Fibroblast of mammary gland (primary cell): Measurements from ENCODE around the gene LEMD3.
"Not testable (repeated sequence)": the region's sequence is repeated elsewhere in the genome, so short reads cannot be mapped to it uniquely, and the experiment has no call there.

Source experiments
- DNase-seq: peaks from one replicate; pipeline ENCODE4 v3.0.0-alpha.2; 2010; ENCODE audit warnings: low read depth
- H3K4me3 ChIP-seq: 2 replicates; pipeline ENCODE4 v1.5.1; 2011; ENCODE audit warnings: low read depth, mild to moderate bottlenecking, low read length, moderate library complexity; ENCODE audit not compliant: control insufficient read depth
- TF ChIP-seq, protein P1 (sequence below): conservative IDR thresholded peaks from 2 replicates; pipeline ENCODE4 v1.5.1; 2011; ENCODE audit warnings: low read depth, low read length, inconsistent platforms; ENCODE audit not compliant: control insufficient read depth, insufficient read depth

LEMD3 gene

DNA sequence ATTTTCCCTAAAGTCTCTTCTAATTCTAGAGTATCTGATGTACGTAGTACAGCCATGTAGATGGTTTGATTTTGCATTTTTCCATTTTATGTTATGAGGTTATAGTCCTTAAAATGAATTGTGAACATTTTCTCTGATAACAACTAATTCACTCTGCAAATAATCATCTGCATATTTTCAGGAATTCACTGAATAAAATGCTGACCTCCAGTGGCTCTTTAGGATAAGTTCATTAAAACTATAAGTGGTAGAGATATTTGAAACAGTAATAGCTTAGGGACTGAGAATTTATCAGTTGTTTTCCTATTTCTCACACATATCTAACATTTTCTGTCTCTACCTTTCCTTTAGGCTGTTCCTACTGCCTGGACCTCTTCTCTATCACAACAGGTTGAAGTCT lies 113.5 kb downstream of the LEMD3 start:
- no peak for DNase-seq
- TF ChIP-seq, protein P1, sequence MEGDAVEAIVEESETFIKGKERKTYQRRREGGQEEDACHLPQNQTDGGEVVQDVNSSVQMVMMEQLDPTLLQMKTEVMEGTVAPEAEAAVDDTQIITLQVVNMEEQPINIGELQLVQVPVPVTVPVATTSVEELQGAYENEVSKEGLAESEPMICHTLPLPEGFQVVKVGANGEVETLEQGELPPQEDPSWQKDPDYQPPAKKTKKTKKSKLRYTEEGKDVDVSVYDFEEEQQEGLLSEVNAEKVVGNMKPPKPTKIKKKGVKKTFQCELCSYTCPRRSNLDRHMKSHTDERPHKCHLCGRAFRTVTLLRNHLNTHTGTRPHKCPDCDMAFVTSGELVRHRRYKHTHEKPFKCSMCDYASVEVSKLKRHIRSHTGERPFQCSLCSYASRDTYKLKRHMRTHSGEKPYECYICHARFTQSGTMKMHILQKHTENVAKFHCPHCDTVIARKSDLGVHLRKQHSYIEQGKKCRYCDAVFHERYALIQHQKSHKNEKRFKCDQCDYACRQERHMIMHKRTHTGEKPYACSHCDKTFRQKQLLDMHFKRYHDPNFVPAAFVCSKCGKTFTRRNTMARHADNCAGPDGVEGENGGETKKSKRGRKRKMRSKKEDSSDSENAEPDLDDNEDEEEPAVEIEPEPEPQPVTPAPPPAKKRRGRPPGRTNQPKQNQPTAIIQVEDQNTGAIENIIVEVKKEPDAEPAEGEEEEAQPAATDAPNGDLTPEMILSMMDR = peak; percentile 31
- no peak overlapping the region for H3K4me3 ChIP-seq

DNA sequence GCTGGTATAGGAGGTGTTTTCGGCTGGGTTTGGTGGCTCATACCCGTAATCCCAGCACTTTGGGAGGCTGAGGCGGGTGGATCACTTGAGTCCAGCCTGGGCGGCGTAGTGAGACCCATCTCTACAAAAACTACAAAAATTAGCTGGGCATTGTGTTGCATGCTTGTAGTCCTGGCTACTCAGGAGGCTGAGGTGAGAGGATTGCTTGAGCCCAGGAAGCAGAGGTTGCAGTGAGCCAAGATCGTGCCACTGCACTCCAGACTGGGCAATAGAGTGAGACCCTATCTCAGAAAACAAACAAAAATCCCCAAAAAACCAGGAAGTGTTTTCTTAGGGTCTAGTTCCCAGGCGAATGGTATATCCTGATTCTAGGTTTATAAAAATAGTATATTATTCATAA lies 116.1 kb downstream of the LEMD3 start:
- H3K4me3 ChIP-seq = not testable (repeated sequence)

DNA sequence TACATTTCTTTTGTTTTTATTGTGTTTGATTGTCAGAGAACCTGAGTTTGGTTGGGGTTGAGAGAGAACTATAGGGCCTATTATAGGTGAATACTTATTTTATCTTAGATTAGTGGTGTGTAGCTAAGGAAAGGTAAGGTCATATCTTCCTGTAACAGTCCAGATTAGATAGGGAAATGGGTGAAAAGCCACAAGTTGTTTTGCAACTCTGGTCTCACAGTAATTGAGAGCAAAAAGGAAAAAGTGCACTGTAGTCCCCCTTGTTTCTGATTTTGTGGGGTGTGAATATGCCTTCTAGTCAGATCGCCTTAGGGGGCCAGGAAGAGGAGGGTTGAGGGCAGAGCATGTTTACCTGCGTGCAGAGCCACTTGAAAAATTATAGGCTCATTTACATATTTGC lies 118.0 kb downstream of the LEMD3 start:
- TF ChIP-seq, protein P1 = no peak
- H3K4me3 ChIP-seq = no peak overlapping the region
- DNase-seq = no peak

More for the DNA sequence above, 116.1 kb downstream of the LEMD3 start:
- not testable (repeated sequence) for DNase-seq

DNA sequence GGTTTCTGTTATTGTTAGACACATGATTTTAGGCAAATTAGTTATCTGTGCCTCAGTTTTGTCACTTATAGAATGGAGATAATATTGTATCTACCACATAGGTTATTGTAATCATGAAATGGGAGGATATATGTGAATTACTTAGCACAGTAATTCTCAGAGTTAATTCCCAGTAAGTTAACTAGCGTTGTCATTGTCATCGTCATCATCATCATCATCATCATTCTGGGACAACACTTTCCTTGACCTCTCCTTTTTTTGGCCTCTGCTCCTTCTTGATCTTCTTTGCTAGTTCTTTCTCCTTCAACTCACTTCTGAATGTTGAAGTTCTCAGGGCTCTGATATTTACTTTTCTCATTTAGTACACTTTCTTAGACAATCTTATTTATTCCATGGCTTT lies 122.9 kb downstream of the LEMD3 start:
- no peak for DNase-seq
- no peak overlapping the region for H3K4me3 ChIP-seq
- TF ChIP-seq, protein P1 = no peak

DNA sequence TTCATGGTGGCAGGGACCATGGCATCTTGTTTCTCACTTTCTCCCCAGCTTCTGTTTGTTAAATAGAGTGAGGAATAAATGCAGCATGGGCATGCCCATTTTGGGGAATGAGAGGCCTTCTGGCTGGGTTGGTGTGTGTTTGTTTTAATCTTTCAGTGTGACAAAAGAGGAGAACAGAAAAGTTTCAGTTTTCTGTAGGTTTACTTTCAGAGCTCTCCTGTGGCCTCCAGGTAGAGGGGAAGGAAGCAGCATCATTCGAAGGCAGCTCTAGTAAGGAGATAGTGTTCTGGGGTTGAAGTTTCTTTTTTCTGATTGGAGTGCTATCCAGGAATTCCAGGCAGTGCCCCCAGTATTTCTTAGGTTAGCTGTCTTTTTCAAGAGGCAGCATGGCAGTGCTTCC lies 124.4 kb downstream of the LEMD3 start:
- TF ChIP-seq, protein P1 = no peak
- no peak for DNase-seq
- no peak overlapping the region for H3K4me3 ChIP-seq

DNA sequence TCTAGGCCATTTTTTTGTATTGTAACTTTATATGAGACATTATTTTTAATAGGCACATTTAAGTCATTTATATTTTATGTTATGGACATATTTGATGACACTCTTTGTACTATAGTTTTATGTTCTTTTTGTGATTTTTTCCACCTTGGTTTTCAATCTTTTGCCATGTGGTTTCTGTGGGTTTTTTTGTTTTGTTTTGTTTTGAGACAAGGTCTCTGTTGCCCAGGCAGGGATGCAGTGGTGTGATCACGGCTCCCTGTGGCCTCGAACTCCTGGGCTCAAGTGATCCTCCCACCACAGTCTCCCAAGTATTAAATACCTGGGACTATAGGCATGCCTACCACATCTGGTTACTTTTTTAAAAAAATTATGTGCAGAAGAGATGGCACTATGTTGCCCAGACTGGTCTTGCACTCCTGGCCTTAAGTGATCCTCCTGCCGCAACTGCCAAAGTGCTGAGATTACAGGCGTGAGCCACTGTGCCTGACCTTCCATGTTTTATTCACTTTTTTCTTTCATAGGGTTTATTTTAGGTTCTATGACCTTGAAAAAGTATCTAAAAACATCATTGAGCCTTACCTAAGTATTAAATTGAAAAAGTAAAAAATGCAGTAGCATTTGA lies 125.4 kb downstream of the LEMD3 start:
- no peak for DNase-seq
- no peak overlapping the region for H3K4me3 ChIP-seq
- TF ChIP-seq, protein P1 = no peak

DNA sequence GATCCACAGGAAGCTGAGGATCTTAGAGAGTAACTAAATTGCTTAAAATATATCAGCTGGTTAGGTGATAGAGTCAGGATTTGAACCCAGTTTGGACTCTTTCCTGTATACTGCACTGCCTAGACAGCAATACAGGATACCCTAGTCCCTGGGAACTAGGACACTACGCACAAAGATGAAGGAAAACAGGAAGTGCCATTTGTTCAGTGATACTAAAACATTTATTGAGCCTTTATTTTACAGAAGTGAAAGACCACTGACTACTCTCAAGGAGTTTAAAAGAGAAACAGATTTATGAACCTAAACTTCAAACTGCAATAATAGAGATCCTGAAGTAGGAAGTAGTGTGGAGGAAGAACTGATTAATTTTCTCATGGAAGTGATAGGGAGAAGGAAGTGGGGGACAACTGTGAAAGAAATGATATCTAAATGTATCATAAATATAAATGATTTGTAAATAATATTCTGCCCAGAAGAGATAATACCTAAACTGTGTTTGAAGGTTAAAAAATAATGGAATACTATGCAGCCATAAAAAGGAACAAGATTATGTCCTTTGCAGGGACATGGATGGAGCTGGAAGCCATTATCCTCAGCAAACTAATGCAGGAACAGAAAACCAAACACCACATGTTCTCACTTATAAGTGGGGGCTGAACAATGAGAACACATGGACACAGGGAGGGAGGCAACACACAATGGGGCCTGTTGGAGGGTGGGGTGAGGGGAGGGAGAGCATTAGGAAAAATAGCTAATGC lies 127.3 kb downstream of the LEMD3 start:
- H3K4me3 ChIP-seq = no peak overlapping the region
- TF ChIP-seq, protein P1 = no peak
- no peak for DNase-seq
